ENCODE measurements around the gene GTF2IRD1.

Gene GTF2IRD1

GRCh38 chr7:74570533-74571156, 116.9 kb downstream of the GTF2IRD1 start:
- no peak for DNase-seq

DNA sequence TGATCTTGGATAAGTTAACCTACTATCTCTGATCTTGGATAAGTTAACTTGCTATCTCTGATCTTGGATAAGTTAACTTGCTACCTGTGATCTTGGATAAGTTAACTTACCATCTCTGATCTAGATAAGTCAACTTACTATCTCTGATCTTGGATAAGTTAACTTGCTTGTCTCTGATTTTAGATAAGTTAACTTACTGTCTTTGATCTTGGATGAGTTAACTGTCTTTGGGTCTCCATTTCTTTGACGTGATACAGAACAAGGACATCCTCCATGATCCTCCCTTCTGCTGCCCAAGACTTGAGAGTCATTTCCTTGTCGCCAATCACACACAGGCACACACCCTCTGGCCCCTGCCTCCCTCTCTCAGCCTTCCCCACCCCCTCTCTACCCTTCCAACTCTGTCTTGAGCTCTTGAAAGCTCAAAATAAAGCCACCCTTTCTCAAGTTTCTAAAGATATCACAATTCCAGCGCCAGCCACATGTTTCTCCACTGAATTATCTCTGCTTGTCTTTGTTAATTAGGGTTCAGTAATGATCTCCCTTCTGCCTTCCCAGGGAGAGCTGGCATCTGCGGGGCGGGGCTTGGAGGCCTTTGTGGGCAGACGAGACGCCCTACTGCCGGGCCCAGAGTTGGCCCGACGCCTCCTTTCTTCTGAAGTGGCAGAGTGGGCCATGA, 118.7 kb downstream of the GTF2IRD1 start:
- DNase-seq: no peak

DNA sequence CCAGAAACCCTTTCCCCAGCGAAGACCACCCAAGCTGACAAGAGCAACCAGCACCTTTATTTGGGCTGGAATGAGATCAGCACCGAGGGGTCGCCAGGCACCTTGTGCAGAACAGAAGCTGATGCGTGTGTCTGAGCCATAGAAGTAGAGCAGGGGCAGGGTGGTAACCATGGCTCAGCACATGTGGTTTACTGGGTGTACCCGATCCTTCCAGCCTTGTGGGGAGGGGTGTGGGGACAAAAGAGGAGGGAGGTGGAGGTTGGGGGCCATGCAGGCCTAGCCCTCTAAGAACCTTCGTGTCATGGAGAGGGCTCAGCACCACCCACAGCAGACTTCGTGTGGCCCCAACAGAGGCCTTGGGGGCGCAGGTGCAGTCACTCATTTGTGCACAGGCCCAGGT, 119.8 kb downstream of the GTF2IRD1 start:
- no peak for DNase-seq

GRCh38 chr7:74575083-74575784, 121.5 kb downstream of the GTF2IRD1 start:
- no peak for DNase-seq

- DNase-seq: no peak
These were observed 122.1 kb downstream of the GTF2IRD1 start for GRCh38 chr7:74575811-74576210.

- DNase-seq: no peak
These were observed 126.3 kb downstream of the GTF2IRD1 start for GRCh38 chr7:74579800-74580685.

- DNase-seq: no peak
These were observed 128.3 kb downstream of the GTF2IRD1 start for GRCh38 chr7:74581916-74582440.

DNA sequence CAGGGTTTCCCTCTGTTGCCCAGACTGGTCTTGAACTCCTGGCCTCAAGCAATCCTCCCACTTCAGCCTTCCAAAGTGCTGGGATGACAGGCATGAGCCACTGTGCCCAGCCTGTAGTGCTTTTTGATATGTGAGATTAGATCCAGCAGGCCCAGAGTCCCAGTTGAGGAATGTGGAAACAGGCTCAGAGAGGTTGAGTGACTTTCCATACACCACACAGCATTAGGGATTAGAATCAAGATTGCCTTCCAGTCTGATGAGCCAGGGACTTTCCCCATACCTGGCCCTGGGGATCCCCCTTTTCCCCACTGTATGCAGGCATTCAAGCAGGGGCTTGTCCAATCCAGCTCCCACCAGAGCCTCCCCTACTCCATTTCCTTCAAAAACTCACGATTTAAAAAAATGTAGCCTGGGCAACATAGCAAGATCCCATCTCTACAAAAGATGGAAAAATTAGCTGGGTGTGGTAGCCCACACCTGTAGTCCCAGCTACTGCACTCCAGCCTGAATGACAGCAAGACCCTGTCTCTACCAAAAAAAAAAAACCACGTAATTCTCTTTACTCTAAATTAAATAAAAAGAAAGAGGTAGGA, 128.8 kb downstream of the GTF2IRD1 start:
- no peak for DNase-seq

GRCh38 chr7:74583630-74584029, 129.9 kb downstream of the GTF2IRD1 start:
- DNase-seq: no peak

DNA sequence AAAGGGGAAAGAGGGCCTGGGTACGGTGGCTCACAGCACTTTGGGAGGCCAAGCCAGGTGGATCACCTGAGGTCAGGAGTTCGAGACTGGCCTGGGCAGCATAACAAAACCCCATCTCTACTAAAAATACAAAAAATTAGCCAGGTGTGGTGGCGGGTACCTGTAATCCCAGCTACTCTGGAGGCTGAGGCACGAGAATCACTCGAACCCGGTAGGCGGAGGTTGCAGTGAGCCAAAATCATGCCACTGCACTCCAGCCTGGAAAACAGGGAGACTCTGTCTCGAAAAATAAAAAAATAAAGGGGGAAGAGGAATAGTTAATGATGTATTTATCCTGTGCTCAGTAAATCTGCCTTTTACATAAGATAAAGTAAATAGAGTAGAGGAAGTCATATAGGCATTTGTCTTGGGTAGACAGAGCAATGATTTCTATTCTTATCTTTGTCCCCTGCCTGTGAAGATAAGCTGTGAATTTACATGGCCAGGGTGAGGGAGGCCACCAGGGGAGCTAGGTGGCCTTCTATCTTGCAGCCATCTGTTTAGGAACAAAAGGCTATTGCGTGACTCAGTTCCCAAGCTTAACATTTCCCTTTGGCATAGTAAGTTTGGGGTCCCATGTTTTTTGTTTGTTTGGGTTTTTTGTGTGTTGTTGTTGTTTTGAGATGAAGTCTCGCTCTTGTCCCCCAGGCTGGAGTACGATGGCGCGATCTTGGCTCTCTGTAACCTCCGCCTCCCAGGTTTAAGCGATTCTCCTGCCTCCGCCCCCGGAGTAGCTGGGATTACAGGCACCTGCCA, 130.7 kb downstream of the GTF2IRD1 start:
- DNase-seq: no peak

DNA sequence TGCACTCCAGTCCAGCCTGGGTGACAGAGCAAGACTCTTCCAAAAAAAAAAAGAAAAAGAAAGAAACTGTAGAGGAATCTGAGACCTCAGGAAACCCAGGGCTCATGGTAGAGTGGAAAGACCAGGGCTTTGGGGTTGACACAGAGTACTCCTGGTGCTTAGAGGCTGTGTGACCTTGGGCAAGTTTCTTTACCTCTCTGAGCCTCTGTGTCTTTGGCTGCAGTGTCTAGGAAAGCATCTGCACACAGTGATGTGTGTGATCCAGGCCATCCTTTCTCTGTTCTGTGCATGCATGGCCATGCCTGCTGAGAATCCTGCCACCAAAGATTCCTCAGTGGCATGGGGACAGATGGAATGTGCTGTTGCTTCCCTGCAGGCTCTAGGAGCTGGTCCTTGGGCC, 132.1 kb downstream of the GTF2IRD1 start:
- no peak for DNase-seq

GRCh38 chr7:74586258-74587175, 132.8 kb downstream of the GTF2IRD1 start:
- no peak for DNase-seq

GRCh38 chr7:74587435-74588126, 133.9 kb downstream of the GTF2IRD1 start:
- no peak for DNase-seq

- DNase-seq: no peak
These were observed 137.1 kb downstream of the GTF2IRD1 start for GRCh38 chr7:74590813-74591212.

DNA sequence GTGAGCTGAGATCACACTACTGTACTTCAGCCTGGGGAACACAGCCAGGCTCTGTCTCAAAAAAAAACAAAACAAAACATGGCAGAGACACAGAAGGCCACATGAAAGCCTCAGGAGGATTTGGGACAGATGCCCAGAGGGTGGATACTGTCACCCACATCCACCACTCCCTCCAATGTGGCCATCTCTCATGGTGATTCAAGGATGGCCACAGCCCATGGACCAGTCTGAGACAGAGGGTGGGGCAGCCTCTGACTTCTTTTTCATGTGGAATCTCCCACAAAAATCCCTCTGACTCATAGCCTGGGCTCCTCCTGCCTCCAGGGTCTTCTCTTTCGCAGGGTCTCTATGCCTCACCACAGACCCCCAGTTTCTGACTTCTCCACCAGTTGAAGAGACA, 144.9 kb downstream of the GTF2IRD1 start:
- no peak for DNase-seq

DNA sequence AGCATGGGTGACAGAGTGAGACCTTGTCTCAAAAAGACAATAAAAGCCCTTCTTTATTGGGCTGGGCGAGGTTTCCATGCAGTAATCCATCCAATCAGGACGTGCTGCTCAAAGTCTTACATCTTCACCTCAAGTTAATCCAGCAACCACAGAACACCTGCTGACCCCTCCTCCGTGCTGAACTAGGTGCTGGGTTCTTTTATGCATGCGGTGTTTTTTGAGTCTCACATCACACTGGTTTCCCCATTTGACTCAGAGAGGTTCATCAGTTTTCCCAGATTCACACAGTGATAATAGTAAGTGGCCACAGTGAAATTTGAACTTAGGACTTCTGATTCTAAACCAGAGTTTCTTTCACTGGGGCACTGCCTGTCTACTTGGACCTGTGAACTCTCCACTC, 145.5 kb downstream of the GTF2IRD1 start:
- no peak for DNase-seq

- DNase-seq: no peak
These were observed 150.8 kb downstream of the GTF2IRD1 start for GRCh38 chr7:74604326-74605020.

- peak; percentile 30 for DNase-seq
These were observed 152.6 kb downstream of the GTF2IRD1 start for GRCh38 chr7:74606101-74606908.
